HUES6 (cell line): ENCODE measurements around the gene CEP135.

Source experiments
- H3K27ac ChIP-seq: 2 replicates; pipeline ENCODE4 v1.7.0; 2013; ENCODE audit warnings: low read depth, mild to moderate bottlenecking, low read length, inconsistent platforms
- H3K27me3 ChIP-seq: 2 replicates; pipeline ENCODE4 v1.6.1; 2013; ENCODE audit warnings: low read length; ENCODE audit not compliant: control insufficient read depth, insufficient read depth
- H3K36me3 ChIP-seq: 2 replicates; pipeline ENCODE4 v1.6.1; 2013; ENCODE audit warnings: low read length; ENCODE audit not compliant: control insufficient read depth, insufficient read depth
- H3K4me1 ChIP-seq: 2 replicates; pipeline ENCODE4 v1.6.1; 2013; ENCODE audit warnings: low read length; ENCODE audit not compliant: control insufficient read depth, insufficient read depth
- H3K4me3 ChIP-seq: 2 replicates; pipeline ENCODE4 v1.5.1; 2013; ENCODE audit warnings: low read depth, low read length
- H3K9ac ChIP-seq: one replicate; pipeline ENCODE4 v1.6.1; 2013; ENCODE audit warnings: mild to moderate bottlenecking, low read length
- H3K9me3 ChIP-seq: 2 replicates; pipeline ENCODE4 v1.6.1; 2013; ENCODE audit warnings: low read depth, low read length; ENCODE audit not compliant: control insufficient read depth, insufficient read depth

CEP135 gene

GRCh38 chr4:55948726-55949481 is at the start of gene CEP135:
Gene CEP135 (plus strand): TSS chr4:55948945. CDS start chr4:55952131, 3,186 bp downstream.
- Histone ChIP-seq H3K9me3 (no peaks in the 10 kb centered on the region), H3K4me1 (peaks cover 20% of the 10 kb centered on the region), H3K27me3 (no peaks in the 10 kb centered on the region), H3K4me3 (peak within 1 kb of the TSS; percentile 94), H3K36me3 (peaks cover 13% of the 10 kb centered on the region), H3K27ac (peak within 1 kb of the TSS; percentile 94; the same call in 1 of the 2 replicates), H3K9ac (peak within 1 kb of the TSS; percentile 95)

- H3K27me3 ChIP-seq = no peaks in the 10 kb centered on the region
- no peak overlapping the region for H3K4me3 ChIP-seq
- no peak overlapping the region for H3K27ac ChIP-seq
- H3K36me3 ChIP-seq = peaks cover 18% of the 10 kb centered on the region
- no peak overlapping the region for H3K9ac ChIP-seq
- H3K9me3 ChIP-seq = no peaks in the 10 kb centered on the region
- no peaks in the 10 kb centered on the region for H3K4me1 ChIP-seq
These were observed 46.1 kb upstream of the CEP135 start for GRCh38 chr4:55902677-55903076.

GRCh38 chr4:55903577-55903976 is 45.2 kb upstream of the CEP135 start:
- H3K36me3 ChIP-seq = peaks cover 18% of the 10 kb centered on the region
- H3K27ac ChIP-seq = no peak overlapping the region
- no peak overlapping the region for H3K4me3 ChIP-seq
- H3K27me3 ChIP-seq = no peaks in the 10 kb centered on the region
- no peaks in the 10 kb centered on the region for H3K4me1 ChIP-seq
- H3K9me3 ChIP-seq = no peaks in the 10 kb centered on the region
- no peak overlapping the region for H3K9ac ChIP-seq

GRCh38 chr4:55904576-55904975 is 44.2 kb upstream of the CEP135 start:
- Histone ChIP-seq H3K4me1 (no peaks in the 10 kb centered on the region), H3K27me3 (no peaks in the 10 kb centered on the region), H3K9me3 (no peaks in the 10 kb centered on the region), H3K27ac (no peak overlapping the region), H3K4me3 (no peak overlapping the region), H3K9ac (no peak overlapping the region), H3K36me3 (peaks cover 15% of the 10 kb centered on the region)

GRCh38 chr4:55906323-55906722 is 42.4 kb upstream of the CEP135 start:
- no peaks in the 10 kb centered on the region for H3K4me1 ChIP-seq
- no peak overlapping the region for H3K4me3 ChIP-seq
- no peaks in the 10 kb centered on the region for H3K27me3 ChIP-seq
- H3K9ac ChIP-seq = no peak overlapping the region
- H3K9me3 ChIP-seq = no peaks in the 10 kb centered on the region
- H3K36me3 ChIP-seq = peaks cover 11% of the 10 kb centered on the region
- no peak overlapping the region for H3K27ac ChIP-seq

- Histone ChIP-seq H3K9ac (no peak overlapping the region), H3K27me3 (no peaks in the 10 kb centered on the region), H3K4me3 (no peak overlapping the region), H3K27ac (no peak overlapping the region), H3K4me1 (no peaks in the 10 kb centered on the region), H3K36me3 (peaks cover 11% of the 10 kb centered on the region), H3K9me3 (no peaks in the 10 kb centered on the region)
These were observed 41.8 kb upstream of the CEP135 start for GRCh38 chr4:55906989-55907388.

- Histone ChIP-seq H3K9ac (no peak overlapping the region), H3K27ac (no peak overlapping the region), H3K27me3 (no peaks in the 10 kb centered on the region), H3K4me3 (no peak overlapping the region), H3K9me3 (no peaks in the 10 kb centered on the region), H3K36me3 (peaks cover 11% of the 10 kb centered on the region), H3K4me1 (no peaks in the 10 kb centered on the region)
These were observed 41.3 kb upstream of the CEP135 start for GRCh38 chr4:55907469-55907868.

GRCh38 chr4:55910140-55910539 is 38.6 kb upstream of the CEP135 start:
- Histone ChIP-seq H3K9me3 (no peaks in the 10 kb centered on the region), H3K27ac (no peak overlapping the region), H3K4me1 (no peaks in the 10 kb centered on the region), H3K4me3 (no peak overlapping the region), H3K27me3 (no peaks in the 10 kb centered on the region), H3K9ac (no peak overlapping the region), H3K36me3 (no peaks in the 10 kb centered on the region; the same call in 1 of the 2 replicates)

GRCh38 chr4:55912249-55912648 is 36.5 kb upstream of the CEP135 start:
- H3K27me3 ChIP-seq = no peaks in the 10 kb centered on the region
- no peaks in the 10 kb centered on the region for H3K36me3 ChIP-seq
- H3K4me3 ChIP-seq = no peak overlapping the region
- H3K9me3 ChIP-seq = no peaks in the 10 kb centered on the region
- no peak overlapping the region for H3K27ac ChIP-seq
- no peaks in the 10 kb centered on the region for H3K4me1 ChIP-seq
- no peak overlapping the region for H3K9ac ChIP-seq

- Histone ChIP-seq H3K9ac (no peak overlapping the region), H3K36me3 (no peaks in the 10 kb centered on the region), H3K4me1 (0 out of 2 replicates have a peak, but pooled peaks cover 2% of the 10 kb centered on the region), H3K27ac (no peak overlapping the region), H3K27me3 (no peaks in the 10 kb centered on the region), H3K9me3 (peaks cover 7% of the 10 kb centered on the region; the same call in 1 of the 2 replicates), H3K4me3 (no peak overlapping the region)
These were observed 28.2 kb upstream of the CEP135 start for GRCh38 chr4:55920571-55920970.

- H3K27ac ChIP-seq = no peak overlapping the region
- H3K36me3 ChIP-seq = no peaks in the 10 kb centered on the region
- H3K4me1 ChIP-seq = peaks cover 3% of the 10 kb centered on the region
- H3K27me3 ChIP-seq = no peaks in the 10 kb centered on the region
- no peak overlapping the region for H3K9ac ChIP-seq
- peaks cover 7% of the 10 kb centered on the region; the same call in 1 of the 2 replicates for H3K9me3 ChIP-seq
- H3K4me3 ChIP-seq = no peak overlapping the region
These were observed 27.7 kb upstream of the CEP135 start for GRCh38 chr4:55921093-55921492.
